ENCODE data around the gene LDHA.

DNA sequence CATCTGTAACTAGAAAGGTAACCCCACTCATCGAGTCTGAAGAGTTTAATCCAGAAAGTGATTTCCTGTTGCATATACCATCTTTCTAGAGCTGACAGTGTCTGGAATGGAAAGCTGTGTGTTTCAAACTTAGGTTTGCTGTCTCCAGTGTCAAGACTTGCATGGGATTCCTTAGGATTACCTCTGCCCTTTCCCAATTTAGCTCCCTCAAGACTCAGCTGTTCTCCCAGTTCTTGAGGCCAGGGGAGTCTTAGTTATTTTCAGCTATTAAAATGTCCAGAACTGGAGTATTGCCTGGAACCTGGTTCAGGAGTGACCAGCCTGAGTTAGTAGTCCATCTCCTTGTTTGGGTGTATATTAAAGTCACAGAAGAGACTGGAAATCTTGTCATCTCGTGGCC is 25.0 kb upstream of the LDHA start:
- no peak for TF ChIP-seq CTCF (conservative IDR thresholded peaks at IDR 0.05; ENCODE audit: low read length)
- TF ChIP-seq EZH2phosphoT487 (IDR thresholded peaks at IDR 0.05; ENCODE audit: borderline replicate concordance, low read depth, low read length): no peak

Data from OCI-LY7 (cell line).